SK-N-SH (cell line): ENCODE measurements around the gene STK40. TPM values are rescaled to one million over a fixed set of nuclear protein-coding genes. Genes with fewer than 3 reads are reported as not detected.

Experiments used
- CTCF ChIA-PET: fragments of 300-600, 350-600 bp; formaldehyde crosslinking; extraction: SDS; loops from one replicate; lab custom pipeline; 2021; lab: Yijun Ruan, JAX
- POLR2A ChIA-PET: fragments of 350-600 bp; sonication (Branson Sonifier 250); formaldehyde crosslinking; extraction: SDS; loops from one replicate; lab custom pipeline; 2020; ENCODE audit warnings: antibody characterized with exemption, inconsistent platforms; lab: Yijun Ruan, JAX
- DNase-seq: peaks from one replicate; pipeline ENCODE4 v3.0.0; 2012
- H2AFZ ChIP-seq: fragments of 200-600 bp; sonication (generic); 2 replicates; pipeline ENCODE4 v1.8.1; 2016; ENCODE audit warnings: antibody characterized with exemption, mild to moderate bottlenecking, low read depth
- H3F3A ChIP-seq: fragments of 200-600 bp; sonication (generic); replicated peaks from 2 replicates; pipeline ENCODE3; 2016; ENCODE audit warnings: antibody characterized with exemption, mild to moderate bottlenecking; ENCODE audit not compliant: insufficient read depth
- H3K27ac ChIP-seq, 2 experiments: fragments of 200-500 bp in 1 of 2; fragments of 200-600 bp in 1 of 2; sonication (Bioruptor generic) in 1 of 2; sonication (generic), shearing (Covaris generic) in 1 of 2; 2 replicates each; pipeline versions ENCODE4 v1.5.1 to v1.6.1; 2014 to 2016; ENCODE audit warnings: low read depth in 2 of 2, inconsistent platforms in 1 of 2, low read length in 1 of 2, mild to moderate bottlenecking in 1 of 2, mixed read lengths in 1 of 2
- H3K27me3 ChIP-seq: fragments of 200-600 bp; sonication (generic), shearing (Covaris generic); 2 replicates; pipeline ENCODE4 v1.6.1; 2016; ENCODE audit warnings: mixed run types; ENCODE audit not compliant: insufficient read depth
- H3K36me3 ChIP-seq, 2 experiments: fragments of 200-500 bp in 1 of 2; fragments of 200-600 bp in 1 of 2; sonication (Bioruptor generic) in 1 of 2; sonication (generic) in 1 of 2; replicated peaks in 1 of 2; 2 replicates each; pipeline versions ENCODE3 to v1.5.1; 2014 to 2016; ENCODE audit warnings: low read length in 1 of 2, mild to moderate bottlenecking in 1 of 2; ENCODE audit not compliant: insufficient read depth in 2 of 2, control insufficient read depth in 1 of 2
- H3K4me1 ChIP-seq, 2 experiments: fragments of 200-500 bp in 1 of 2; fragments of 200-600 bp in 1 of 2; sonication (Bioruptor generic) in 1 of 2; sonication (generic), shearing (Covaris generic) in 1 of 2; 2 replicates each; pipeline versions ENCODE4 v1.5.1 to v1.6.1; 2014 to 2016; ENCODE audit warnings: low read depth in 1 of 2, low read length in 1 of 2, mixed run types in 1 of 2; ENCODE audit not compliant: insufficient read depth in 2 of 2, control insufficient read depth in 1 of 2
- H3K4me2 ChIP-seq: fragments of 200-600 bp; sonication (generic), shearing (Covaris generic); 2 replicates; pipeline ENCODE4 v1.6.1; 2017; ENCODE audit warnings: mixed run types
- H3K4me3 ChIP-seq, 2 experiments: fragments of 200-500 bp in 1 of 2; fragments of 200-600 bp in 1 of 2; sonication (Bioruptor generic) in 1 of 2; sonication (generic), shearing (Covaris generic) in 1 of 2; 2 replicates each; pipeline versions ENCODE4 v1.5.1 to v1.8.1; 2014 to 2016; ENCODE audit warnings: low read depth in 2 of 2, inconsistent platforms in 1 of 2, low read length in 1 of 2, mild to moderate bottlenecking in 1 of 2, mixed read lengths in 1 of 2, moderate library complexity in 1 of 2
- H3K79me2 ChIP-seq: fragments of 200-600 bp; sonication (generic); 2 replicates; pipeline ENCODE4 v1.8.1; 2017; ENCODE audit warnings: mild to moderate bottlenecking; ENCODE audit not compliant: insufficient read depth
- H3K9ac ChIP-seq: fragments of 200-600 bp; sonication (generic); 2 replicates; pipeline ENCODE4 v1.6.1; 2017; ENCODE audit warnings: mixed run types
- H3K9me2 ChIP-seq: fragments of 200-600 bp; sonication (generic); 2 replicates; pipeline ENCODE4 v1.6.1; 2017; ENCODE audit warnings: mixed run types
- H3K9me3 ChIP-seq: fragments of 200-600 bp; sonication (generic); 2 replicates; pipeline ENCODE4 v1.6.1; 2017; ENCODE audit warnings: mixed run types, mild to moderate bottlenecking, moderate library complexity
- H4K20me1 ChIP-seq: fragments of 200-600 bp; sonication (generic); 2 replicates; pipeline ENCODE4 v1.6.1; 2017; ENCODE audit warnings: mild to moderate bottlenecking, mixed run types; ENCODE audit not compliant: insufficient read depth
- CHD2 ChIP-seq: fragments of 150-350 bp; IDR thresholded peaks from 2 replicates; pipeline ENCODE4 v1.6.1; 2018; ENCODE audit warnings: low read length; ENCODE audit not compliant: partially characterized antibody
- ELF1 ChIP-seq: IDR thresholded peaks from 2 replicates; pipeline ENCODE4 v1.4.0; 2012
- EP300 ChIP-seq, 2 experiments: IDR thresholded peaks; 2 replicates each; pipeline versions ENCODE4 v1.4.0 to v1.6.1; 2012; ENCODE audit warnings: borderline replicate concordance in 1 of 2, low read depth in 1 of 2, low read length in 1 of 2
- GABPA ChIP-seq: IDR thresholded peaks from 2 replicates; pipeline ENCODE4 v1.4.0; 2012; ENCODE audit warnings: low read depth, mild to moderate bottlenecking
- GATA2 ChIP-seq: sonication (generic); formaldehyde crosslinking; IDR thresholded peaks from 2 replicates; pipeline ENCODE4 v1.5.0; 2020; ENCODE audit warnings: mild to moderate bottlenecking, missing genetic modification reagents
- MXI1 ChIP-seq: IDR thresholded peaks from 2 replicates; pipeline ENCODE4 v1.6.1; 2012; ENCODE audit warnings: mild to moderate bottlenecking, low read depth, low read length, improper control_type of control experiment
- NRF1 ChIP-seq: IDR thresholded peaks from 2 replicates; pipeline ENCODE4 v1.6.1; 2012; ENCODE audit warnings: low read depth, mild to moderate bottlenecking, low read length
- POLR2AphosphoS5 ChIP-seq: IDR thresholded peaks from 2 replicates; pipeline ENCODE4 v1.6.1; 2012; ENCODE audit warnings: low read depth, low read length
- RAD21 ChIP-seq: IDR thresholded peaks from 2 replicates; pipeline ENCODE4 v1.6.1; 2012; ENCODE audit warnings: mild to moderate bottlenecking, low read length
- RXRA ChIP-seq: IDR thresholded peaks from 2 replicates; pipeline ENCODE4 v1.4.0; 2012; ENCODE audit warnings: low read depth, mild to moderate bottlenecking, borderline replicate concordance
- SIN3A ChIP-seq: IDR thresholded peaks from 2 replicates; pipeline ENCODE4 v1.6.1; 2012; ENCODE audit warnings: low read depth, mild to moderate bottlenecking, low read length, moderate library complexity, borderline replicate concordance
- SMC3 ChIP-seq: IDR thresholded peaks from 2 replicates; pipeline ENCODE4 v1.6.1; 2012; ENCODE audit warnings: low read depth, low read length, improper control_type of control experiment
- TAF1 ChIP-seq: IDR thresholded peaks from 2 replicates; pipeline ENCODE4 v1.6.1; 2012; ENCODE audit warnings: low read depth, mild to moderate bottlenecking, low read length, moderate library complexity, borderline replicate concordance
- ZBTB33 ChIP-seq: IDR thresholded peaks from 2 replicates; pipeline ENCODE4 v1.4.0; 2012; ENCODE audit warnings: low read depth, borderline replicate concordance
- WGBS: methylation state at CpG from one replicate; pipeline ENCODE4 v1.1.6; 2017; ENCODE audit warnings: low lambda C conversion rate; 5-methylcytosine and 5-hydroxymethylcytosine counted together
- polyA plus RNA-seq, 3 experiments: library from polyadenylated mRNA; depleted of rRNA; stranded (reverse); fragments of >200 nt; gene quantifications; 2 replicates each; pipeline ENCODE4 v1.2.3, GENCODE V29; 2012
- TF ChIP-seq, protein P1 (sequence below): IDR thresholded peaks from 2 replicates; pipeline ENCODE4; 2012

Gene STK40
- polyA plus RNA-seq, 1 of the 3 experiments (the other 2 are of a cell fraction), result 43.3 TPM

- Histone ChIP-seq H3K4me1 (peaks cover 0 to 12% of the 10 kb centered on the region in 2 experiments; a peak in 2 of 4 replicates), H3K9me2 (no peaks in the 10 kb centered on the region), H3K27me3 (no peaks in the 10 kb centered on the region), H3K4me3 (peak overlapping the region; percentile 46 to 60), H3K79me2 (peaks cover 11% of the 10 kb centered on the region; the same call in 1 of the 2 replicates), H3K9me3 (no peaks in the 10 kb centered on the region), H3K4me2 (peak overlapping the region; percentile 77), H3K36me3 (peaks cover 27 to 62% of the 10 kb centered on the region in 2 experiments)
- peak; percentile 99 for DNase-seq
- WGBS, result 13% methylated on average over 25 of the region's 46 CpGs
- CTCF ChIA-PET, result interaction anchor here (0.6 to 3.1 kb wide), 10 partner anchors 9 to 157 kb away, joined by 3 to 11 read pairs (median 3); partner anchors contain the start of genes EVA1B and TRAPPC3
- TF ChIP-seq EP300 (IDR thresholded peaks at IDR 0.05; ENCODE audit: borderline replicate concordance in 1 of 2, low read depth in 1 of 2, low read length in 1 of 2), result no peak
- TF ChIP-seq RXRA, result no peak
- TF ChIP-seq ZBTB33, result no peak
- TF ChIP-seq MXI1, result peak; percentile 60; the same call in 1 of the 2 replicates
- peak; percentile 79 for TF ChIP-seq POLR2AphosphoS5
- TF ChIP-seq ELF1, result no peak
- TF ChIP-seq GABPA, result no peak
- 0 out of 2 replicates have a peak, but pooled peaks have one; percentile 20 for TF ChIP-seq RAD21
- peak; percentile 62 for TF ChIP-seq GATA2
- TF ChIP-seq, protein P1, sequence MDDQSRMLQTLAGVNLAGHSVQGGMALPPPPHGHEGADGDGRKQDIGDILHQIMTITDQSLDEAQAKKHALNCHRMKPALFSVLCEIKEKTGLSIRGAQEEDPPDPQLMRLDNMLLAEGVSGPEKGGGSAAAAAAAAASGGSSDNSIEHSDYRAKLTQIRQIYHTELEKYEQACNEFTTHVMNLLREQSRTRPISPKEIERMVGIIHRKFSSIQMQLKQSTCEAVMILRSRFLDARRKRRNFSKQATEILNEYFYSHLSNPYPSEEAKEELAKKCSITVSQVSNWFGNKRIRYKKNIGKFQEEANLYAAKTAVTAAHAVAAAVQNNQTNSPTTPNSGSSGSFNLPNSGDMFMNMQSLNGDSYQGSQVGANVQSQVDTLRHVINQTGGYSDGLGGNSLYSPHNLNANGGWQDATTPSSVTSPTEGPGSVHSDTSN, result no peak; the same call in 1 of the 2 replicates
- no peak for TF ChIP-seq CHD2
- TF ChIP-seq NRF1, result peak; percentile 31; the same call in 1 of the 2 replicates
- no peak for TF ChIP-seq SIN3A
- TF ChIP-seq SMC3, result peak; percentile 18; the same call in 1 of the 2 replicates
- TF ChIP-seq TAF1, result 0 out of 2 replicates have a peak, but pooled peaks have one; percentile 40
- TF ChIP-seq, all 33 proteins: peak for 7
- peaks cover 31% of the 10 kb centered on the region for H3F3A ChIP-seq
- POLR2A ChIA-PET, result interaction anchor here (0.7 to 2.0 kb wide), 6 partner anchors 12 to 157 kb away, joined by 3 to 6 read pairs (median 4); partner anchors contain the start of genes LSM10 and TRAPPC3
- peak overlapping the region in 1 of 2 experiments; percentile 34; a peak in 1 of 4 replicates for H3K27ac ChIP-seq
- no peaks in the 10 kb centered on the region for H4K20me1 ChIP-seq
- H2AFZ ChIP-seq, result no peak overlapping the region
- peak overlapping the region; percentile 39 for H3K9ac ChIP-seq
These were observed 78.7 kb downstream of the STK40 start for GRCh38 chr1:36306902-36307456.
